Measurements from ENCODE around the gene NUP210L.

Gene NUP210L

DNA sequence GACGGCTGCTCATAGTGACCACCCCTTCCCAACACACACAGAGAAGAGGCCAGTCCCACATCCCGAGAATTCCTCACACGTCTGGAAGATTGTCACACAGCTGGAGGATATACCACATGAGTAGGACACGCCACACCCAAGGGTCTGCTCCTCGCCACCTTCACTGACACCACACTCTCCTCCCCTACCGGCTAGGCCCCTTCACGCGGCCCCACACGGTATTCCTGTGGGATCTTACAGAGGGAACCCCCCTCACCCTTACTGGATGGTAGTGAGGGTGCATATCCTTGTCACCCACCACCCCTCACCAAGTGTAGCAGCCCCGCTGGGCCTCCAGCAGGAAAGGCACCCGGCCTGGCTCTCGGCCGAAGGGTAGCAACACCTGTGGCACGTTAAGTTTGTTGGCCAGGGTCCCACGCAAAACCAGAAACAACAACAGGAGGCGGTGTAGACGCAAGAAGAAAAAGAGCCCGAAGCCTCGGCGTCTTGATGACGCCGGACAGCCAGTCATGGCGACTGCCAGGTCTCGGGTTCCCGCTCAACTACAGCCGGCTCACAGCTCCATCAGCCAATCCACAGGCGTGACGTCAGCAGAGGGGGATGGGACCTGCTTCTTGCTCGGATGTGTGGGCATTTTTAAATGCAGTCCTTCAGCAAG lies at the start of gene NUP210L:
TSS of gene NUP210L (minus strand) at position 540 of the 658 bp plus-strand sequence.
- DNase-seq (ENCODE audit: low spot score) = peak; percentile 53

- no peak for DNase-seq (ENCODE audit: low spot score)
Observed at GRCh38 chr1:154199563-154199879, 44.6 kb upstream of the NUP210L start.

GRCh38 chr1:154198756-154199562 lies 44.1 kb upstream of the NUP210L start:
- peak; percentile 53 for DNase-seq (ENCODE audit: low spot score)

- DNase-seq (ENCODE audit: low spot score) = no peak
Observed at GRCh38 chr1:154193821-154194220, 38.9 kb upstream of the NUP210L start.

DNA sequence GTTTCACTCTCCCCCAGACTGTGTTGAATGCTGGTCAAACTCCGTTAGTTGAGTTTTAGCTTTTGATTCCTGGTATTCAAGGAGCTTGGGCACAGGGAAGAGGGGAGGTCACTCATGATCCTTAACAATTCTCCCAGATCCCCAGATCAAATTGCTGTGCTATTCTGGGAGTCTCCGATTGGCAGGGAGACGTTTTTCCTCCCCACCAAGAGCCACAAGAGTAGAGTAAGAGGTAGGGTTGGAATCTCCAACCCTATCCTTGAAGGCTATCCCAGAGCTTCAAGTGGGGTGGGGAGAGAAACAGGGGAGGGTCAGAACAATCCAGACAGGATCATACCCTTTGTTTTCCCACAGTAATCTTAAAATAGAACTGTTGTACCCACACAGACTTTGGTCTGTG lies 37.6 kb upstream of the NUP210L start:
- no peak for DNase-seq (ENCODE audit: low spot score)

DNA sequence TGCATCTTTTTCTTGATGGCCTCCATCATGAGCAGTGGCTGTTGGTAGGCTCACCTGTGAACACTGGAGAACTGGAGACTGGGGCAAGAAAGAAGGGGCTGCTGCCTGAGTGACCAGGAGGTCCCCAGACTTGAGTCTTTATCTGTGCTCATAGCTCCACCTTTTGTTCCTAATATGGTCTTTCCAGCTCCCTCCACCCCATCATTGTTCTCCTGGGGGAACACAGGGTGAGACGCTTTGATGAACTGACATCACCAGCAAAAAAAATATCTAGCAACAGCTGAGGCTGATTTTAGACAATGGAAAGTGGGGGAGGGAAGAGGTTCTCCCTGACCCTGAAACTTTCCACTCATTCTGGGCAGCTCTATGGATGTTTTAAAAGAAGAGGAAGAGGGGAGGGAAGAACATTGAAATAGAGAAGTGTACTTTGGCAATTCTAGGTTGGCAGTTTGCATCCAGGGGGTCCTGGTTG lies 37.2 kb upstream of the NUP210L start, which contains the start of gene TPM3:
TSS of gene TPM3 (minus strand) at position 111 of the 472 bp plus-strand sequence. CDS start at position 29, 82 bp downstream.
- no peak for DNase-seq (ENCODE audit: low spot score)

- no peak for DNase-seq (ENCODE audit: low spot score)
Observed at GRCh38 chr1:154190550-154190949, 35.7 kb upstream of the NUP210L start.

GRCh38 chr1:154186852-154187501 lies 32.1 kb upstream of the NUP210L start:
- no peak for DNase-seq (ENCODE audit: low spot score)

DNA sequence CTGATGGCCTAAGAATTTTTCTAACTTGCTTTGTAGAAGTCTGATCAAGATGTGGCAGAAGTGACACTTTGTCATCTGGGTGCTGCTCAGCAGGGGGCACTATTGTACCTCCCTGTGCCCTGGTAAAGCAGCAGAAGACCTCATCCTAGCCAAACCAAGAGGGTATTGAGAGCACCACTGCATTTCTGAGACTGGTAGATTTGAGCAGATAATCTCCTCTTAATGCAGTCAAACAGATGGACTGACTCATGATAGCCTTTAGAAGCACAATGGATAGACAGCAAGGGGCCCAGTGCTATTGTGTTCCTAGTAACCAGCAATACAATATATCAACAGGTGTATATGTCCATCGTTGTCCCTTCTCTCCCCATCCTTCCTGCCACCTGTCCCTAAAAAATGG lies 31.3 kb upstream of the NUP210L start:
- DNase-seq (ENCODE audit: low spot score) = peak; percentile 57

DNA sequence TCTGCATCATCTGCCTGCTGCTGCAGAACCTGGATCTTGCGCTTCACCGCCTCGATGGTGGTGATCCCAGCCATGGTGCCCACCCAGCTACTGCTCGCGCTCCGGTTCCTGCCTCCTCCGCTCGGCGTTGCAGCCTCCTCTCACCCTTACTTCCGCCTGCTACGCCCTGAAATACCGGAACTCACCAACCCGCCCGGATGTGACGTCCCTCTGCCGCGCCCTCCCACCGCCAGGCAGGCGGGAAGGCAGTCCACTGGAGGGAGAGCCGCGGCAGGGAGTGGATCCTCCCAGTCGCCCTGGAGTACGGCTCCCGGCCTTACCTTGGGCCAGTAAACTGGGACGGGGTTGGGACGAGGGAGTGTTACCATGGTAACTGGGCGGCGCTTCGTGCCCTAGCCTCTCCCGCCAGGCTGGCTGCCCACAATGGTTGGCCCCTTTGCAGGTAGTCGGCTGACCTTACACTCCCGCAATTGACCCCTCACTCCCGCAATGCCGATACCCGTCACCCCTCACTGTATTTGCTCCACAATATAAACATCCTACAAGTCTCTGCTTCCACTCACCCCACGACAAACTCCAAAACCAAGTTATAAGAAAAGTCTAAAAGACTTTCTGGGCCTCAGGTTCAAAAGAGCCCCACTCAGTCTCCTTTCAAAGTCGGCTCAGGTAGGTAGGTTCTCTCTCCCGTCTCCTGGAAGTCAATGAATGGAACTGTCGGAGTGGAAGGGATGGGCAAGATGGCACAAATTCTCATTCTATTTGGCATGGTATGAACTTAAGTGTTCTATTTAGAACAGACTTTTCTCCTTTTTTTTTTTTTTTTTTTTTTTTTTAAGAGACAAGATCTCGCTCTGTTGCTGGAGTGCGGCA lies 28.4 kb upstream of the NUP210L start:
- DNase-seq (ENCODE audit: low spot score) = peak; percentile 98

- DNase-seq (ENCODE audit: low spot score) = peak; percentile 68
Observed at GRCh38 chr1:154182344-154183045, 27.6 kb upstream of the NUP210L start.

DNA sequence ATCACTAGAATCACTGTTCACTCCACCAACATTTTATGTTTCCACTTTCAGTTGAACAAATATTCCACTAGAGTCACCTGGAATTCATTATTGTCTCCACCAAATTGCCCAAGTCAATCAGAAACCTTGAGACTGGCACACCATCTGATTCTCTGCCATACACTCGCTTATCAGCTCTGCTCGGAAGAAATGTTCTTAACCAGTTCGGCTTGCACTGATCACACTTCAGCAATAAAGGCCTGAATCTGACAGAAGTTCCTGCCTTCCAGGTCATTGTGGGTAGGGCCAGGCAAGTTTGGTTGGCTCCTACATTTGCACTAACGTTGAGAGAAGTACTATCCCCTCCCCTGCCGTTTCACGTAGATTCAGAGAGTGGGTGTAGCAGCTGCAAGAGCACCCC lies 27.1 kb upstream of the NUP210L start:
- DNase-seq (ENCODE audit: low spot score) = no peak

- DNase-seq (ENCODE audit: low spot score) = no peak
Observed at GRCh38 chr1:154179946-154180687, 25.2 kb upstream of the NUP210L start.

GRCh38 chr1:154178911-154179811 lies 24.3 kb upstream of the NUP210L start:
- DNase-seq (ENCODE audit: low spot score) = no peak

GRCh38 chr1:154178013-154178412 lies 23.1 kb upstream of the NUP210L start:
- DNase-seq (ENCODE audit: low spot score) = no peak

- DNase-seq (ENCODE audit: low spot score) = no peak
Observed at GRCh38 chr1:154176337-154176736, 21.5 kb upstream of the NUP210L start.

GRCh38 chr1:154174654-154175053 lies 19.8 kb upstream of the NUP210L start:
- DNase-seq (ENCODE audit: low spot score) = no peak

DNA sequence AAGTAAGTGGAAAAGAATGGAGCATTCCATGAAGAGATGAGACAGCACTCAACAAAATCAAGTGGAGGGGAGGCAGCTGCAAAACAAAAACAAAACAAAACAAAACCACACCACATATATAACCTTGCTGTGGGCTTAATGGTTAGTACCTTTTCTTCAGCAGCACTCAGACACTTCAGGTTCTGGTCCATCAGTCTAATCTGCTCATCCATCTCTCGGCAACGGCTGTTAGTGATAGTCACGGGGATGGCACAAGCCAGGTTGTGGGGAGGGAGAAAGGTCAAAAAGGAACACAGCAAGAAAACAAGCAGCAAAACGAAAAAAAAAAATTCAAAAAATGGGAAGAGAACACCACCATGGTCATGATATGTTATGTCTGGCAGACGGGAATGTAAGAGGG lies 17.0 kb upstream of the NUP210L start:
- DNase-seq (ENCODE audit: low spot score) = no peak

DNA sequence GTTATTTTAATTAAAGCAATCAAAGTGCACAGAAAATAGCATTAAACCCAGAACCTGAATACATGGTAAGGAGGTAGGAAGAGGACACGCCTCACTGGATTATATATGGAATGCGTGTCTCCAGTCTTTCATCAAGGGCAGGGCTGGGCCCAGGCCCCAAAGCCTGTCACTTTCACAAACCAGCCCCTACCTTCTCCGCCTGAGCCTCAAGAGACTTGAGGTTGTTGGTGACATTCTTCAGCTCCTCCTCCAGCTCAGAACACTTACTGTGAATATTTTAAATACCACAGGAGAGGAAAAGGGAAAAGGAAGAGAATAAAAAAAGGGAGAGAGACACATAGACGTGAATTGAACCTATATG lies 16.3 kb upstream of the NUP210L start:
- DNase-seq (ENCODE audit: low spot score) = no peak

All from ecto neural progenitor cell (in vitro differentiated cells).